HG02642 (cell line): ENCODE data around the gene POU3F3.

ENCODE experiments used
- ATAC-seq: cut with Tn5 transposase; IDR thresholded peaks from one replicate; pipeline ENCODE4 v1.9.1; 2021; ENCODE audit warnings: mild to moderate bottlenecking; ENCODE audit not compliant: unreplicated experiment, poor library complexity

Gene POU3F3

DNA sequence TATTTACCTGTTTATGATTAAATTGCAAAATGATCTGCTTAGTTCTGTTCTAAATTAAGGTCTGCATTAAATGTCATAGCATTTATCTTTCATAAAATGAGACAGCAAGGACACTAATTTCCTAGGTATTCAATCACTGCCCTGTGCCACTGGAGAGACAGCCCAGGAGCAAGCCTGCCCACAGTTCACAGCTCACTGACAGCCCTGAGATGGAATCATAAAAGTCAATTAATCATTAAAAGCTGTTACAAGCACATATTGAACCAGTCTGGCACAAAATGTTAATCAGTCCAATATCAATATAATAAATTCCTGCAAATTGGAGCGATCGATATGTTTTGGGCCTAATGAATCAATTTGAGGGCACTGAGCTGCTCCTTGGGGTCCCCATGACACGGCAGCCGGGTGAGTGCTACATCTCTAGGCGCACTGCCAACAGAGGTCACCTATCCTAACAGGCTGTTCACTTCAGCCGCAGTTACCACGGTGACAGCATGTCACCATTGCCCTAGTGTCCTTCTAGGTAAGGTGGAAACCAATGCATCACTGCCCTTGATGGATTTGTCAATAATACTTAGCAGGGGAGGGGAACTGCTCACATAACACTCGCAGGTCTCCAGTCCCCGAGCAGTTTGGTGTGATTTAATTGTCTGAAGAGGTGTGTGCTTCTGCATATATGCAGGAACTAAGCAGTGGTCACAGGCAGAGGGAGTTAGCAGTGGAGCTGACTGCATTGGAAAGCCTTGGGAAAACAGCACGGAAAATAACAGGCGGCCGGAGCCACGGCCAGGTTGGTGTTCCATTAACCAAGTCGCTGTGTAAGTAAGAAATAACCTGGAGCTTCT lies 47.3 kb downstream of the POU3F3 start:
- no peak for ATAC-seq

DNA sequence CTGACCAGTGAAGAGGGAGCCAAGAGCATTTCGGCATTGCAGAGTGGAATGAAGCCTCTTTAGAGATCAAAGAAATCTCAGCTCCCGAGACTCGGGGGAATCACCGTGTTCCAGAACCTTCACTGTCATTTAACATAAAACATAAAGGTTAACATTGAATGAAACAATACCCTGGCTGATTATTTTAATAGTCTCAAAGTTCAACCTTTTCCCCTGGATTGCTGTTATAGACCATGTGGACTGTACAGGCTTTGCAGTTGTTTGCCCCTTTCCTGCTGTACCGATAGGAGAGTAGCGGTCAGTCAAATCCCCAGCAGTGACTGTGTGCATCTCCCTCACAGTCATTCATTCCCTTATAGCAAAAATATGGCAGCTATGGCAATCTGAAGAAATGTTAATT lies 48.4 kb downstream of the POU3F3 start:
- no peak for ATAC-seq
